ENCODE measurements around the gene CLMP. TPM values are rescaled to one million over a fixed set of nuclear protein-coding genes. Genes with fewer than 3 reads are reported as not detected.

Gene CLMP
- total RNA-seq, 1 experiment from 2014 or later, result 3.2 TPM

DNA sequence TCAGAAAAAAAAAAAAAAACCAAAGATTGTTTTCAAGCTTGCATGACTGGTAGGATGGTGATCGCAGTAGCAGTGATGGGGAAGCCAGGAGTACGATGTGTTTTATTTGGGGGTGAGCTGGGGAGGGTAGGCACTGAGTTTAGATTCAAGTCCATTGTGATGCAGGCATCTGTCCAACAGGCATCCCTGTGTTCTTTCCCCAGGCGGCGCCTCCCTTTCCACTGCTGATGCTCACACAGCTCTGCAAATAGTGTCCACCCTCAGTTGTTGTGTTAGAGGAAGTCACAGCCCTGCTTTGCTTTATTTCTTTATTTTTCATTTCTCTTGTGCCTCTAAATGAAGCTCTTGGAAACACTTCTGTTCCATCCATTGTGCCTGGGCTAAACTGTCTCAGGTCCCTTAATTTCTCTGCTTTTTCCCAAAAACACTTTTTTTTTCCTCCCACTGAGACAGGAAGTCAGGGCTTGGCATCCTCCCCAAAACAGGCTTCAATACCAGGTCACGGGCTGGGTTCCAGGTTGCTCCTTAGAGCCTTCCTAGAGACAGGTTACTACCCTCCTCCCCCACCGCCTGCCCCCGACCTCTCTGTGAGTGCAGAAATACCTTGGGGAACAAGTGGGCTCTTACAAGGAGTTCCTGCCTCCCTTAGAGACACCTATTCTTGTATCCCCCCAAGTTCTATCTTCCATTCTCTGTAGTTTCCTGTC, 94.5 kb downstream of the CLMP start:
- no peak for TF ChIP-seq EZH2 (IDR thresholded peaks at IDR 0.05)
- TF ChIP-seq RAD21 (IDR thresholded peaks at IDR 0.05; ENCODE audit: low read depth), result no peak
- no peak for TF ChIP-seq EGR1 (IDR thresholded peaks at IDR 0.05; ENCODE audit: low read depth)
- Histone ChIP-seq H3K79me2 (ENCODE audit: insufficient read depth, low read length) (no peaks in the 10 kb centered on the region), H3K36me3 (ENCODE audit: control insufficient read depth in 1 of 2, insufficient read depth in 2 of 2, low read length in 2 of 2) (no peaks in the 10 kb centered on the region), H3K9me3 (ENCODE audit: control insufficient read depth in 1 of 2, insufficient read depth in 1 of 2, low read depth in 1 of 2, low read length in 2 of 2) (no peaks in the 10 kb centered on the region), H4K20me1 (ENCODE audit: insufficient read depth) (no peaks in the 10 kb centered on the region), H3K4me3 (replicated peaks in 1 of 2; ENCODE audit: low read depth in 1 of 2, low read length in 2 of 2) (no peak overlapping the region), H2AFZ (ENCODE audit: low read depth, low read length, poor library complexity, severe bottlenecking) (no peak overlapping the region), H3K27me3 (ENCODE audit: insufficient read depth, low read length) (no peaks in the 10 kb centered on the region), H3K9me2 (ENCODE audit: insufficient read depth) (no peaks in the 10 kb centered on the region), H3K4me1 (ENCODE audit: control insufficient read depth in 1 of 2, insufficient read depth in 2 of 2, low read length in 2 of 2) (peaks cover 0 to 6% of the 10 kb centered on the region in 2 experiments; a peak in 3 of 4 replicates), H3K9ac (ENCODE audit: low read length) (no peak overlapping the region), H3K27ac (ENCODE audit: low read depth, low read length) (no peak overlapping the region), H3K4me2 (ENCODE audit: low read length) (no peak overlapping the region)
- RAD21 ChIA-PET (ENCODE audit: low non-redundant PET in 1 of 2, low total read pairs in 2 of 2, uncharacterized antibody in 2 of 2, unreplicated experiment in 2 of 2), result no interaction called here
- CTCF ChIA-PET, result interaction anchor here (0.7 to 4.5 kb wide), 3 partner anchors 10 to 146 kb away, joined by 3 to 69 read pairs (median 6); no protein-coding TSS in a partner anchor
- POLR2A ChIA-PET, result no interaction called here
- DNase-seq (ENCODE audit: low read depth, low spot score), result no peak
- intact Hi-C loops (cut with micrococcal nuclease), result no loop called here
- BruUV-seq (replicated peaks), result no TSS peak
- ATAC-seq, result no peak

DNA sequence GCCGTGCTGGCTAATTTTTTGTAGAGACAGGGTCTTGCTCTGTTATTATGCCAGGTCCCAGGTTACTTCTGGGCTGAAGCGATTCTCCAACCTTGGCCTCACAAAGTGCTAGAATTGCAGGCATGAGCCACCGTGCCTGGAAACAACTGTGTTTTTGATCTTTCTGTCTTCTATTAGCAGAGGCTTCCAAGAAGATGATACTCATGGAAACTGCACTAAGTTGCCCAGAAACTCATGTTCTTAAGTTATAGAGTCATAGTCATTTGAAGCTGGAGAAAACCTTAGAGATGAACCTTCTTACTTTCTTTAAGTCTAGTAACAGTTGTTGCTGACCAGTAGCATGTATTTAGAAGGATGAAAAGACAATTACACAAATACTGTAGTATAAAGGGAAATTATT, 96.1 kb downstream of the CLMP start:
- no peaks in the 10 kb centered on the region for H4K20me1 ChIP-seq (ENCODE audit: insufficient read depth)
- ChIA-PET CTCF (no interaction called here), POLR2A (no interaction called here), RAD21 (ENCODE audit: low non-redundant PET in 1 of 2, low total read pairs in 2 of 2, uncharacterized antibody in 2 of 2, unreplicated experiment in 2 of 2) (no interaction called here)
- no peaks in the 10 kb centered on the region for H3K27me3 ChIP-seq (ENCODE audit: insufficient read depth, low read length)
- H3K9me2 ChIP-seq (ENCODE audit: insufficient read depth), result no peaks in the 10 kb centered on the region
- intact Hi-C loops (cut with micrococcal nuclease), result no loop called here
- DNase-seq (ENCODE audit: low read depth, low spot score), result no peak
- H3K36me3 ChIP-seq (ENCODE audit: control insufficient read depth in 1 of 2, insufficient read depth in 2 of 2, low read length in 2 of 2), result no peaks in the 10 kb centered on the region
- no peaks in the 10 kb centered on the region for H3K79me2 ChIP-seq (ENCODE audit: insufficient read depth, low read length)
- no peaks in the 10 kb centered on the region for H3K9me3 ChIP-seq (ENCODE audit: control insufficient read depth in 1 of 2, insufficient read depth in 1 of 2, low read depth in 1 of 2, low read length in 2 of 2)
- H3K4me3 ChIP-seq (replicated peaks in 1 of 2; ENCODE audit: low read depth in 1 of 2, low read length in 2 of 2), result no peak overlapping the region
- H3K27ac ChIP-seq (ENCODE audit: low read depth, low read length), result no peak overlapping the region
- TF ChIP-seq EGR1 (IDR thresholded peaks at IDR 0.05; ENCODE audit: low read depth), result no peak
- TF ChIP-seq ZNF274 (IDR thresholded peaks at IDR 0.05; ENCODE audit: low read depth, low read length), result no peak
- no peak for TF ChIP-seq SP1 (IDR thresholded peaks at IDR 0.05; ENCODE audit: low read depth)
- no peak for TF ChIP-seq CBX3 (IDR thresholded peaks at IDR 0.05; ENCODE audit: low read depth)
- TF ChIP-seq ZFX (IDR thresholded peaks at IDR 0.05), result no peak
- TF ChIP-seq RAD21 (IDR thresholded peaks at IDR 0.05; ENCODE audit: low read depth), result no peak
- no peak for TF ChIP-seq EZH2 (IDR thresholded peaks at IDR 0.05)
- TF ChIP-seq, protein P1, sequence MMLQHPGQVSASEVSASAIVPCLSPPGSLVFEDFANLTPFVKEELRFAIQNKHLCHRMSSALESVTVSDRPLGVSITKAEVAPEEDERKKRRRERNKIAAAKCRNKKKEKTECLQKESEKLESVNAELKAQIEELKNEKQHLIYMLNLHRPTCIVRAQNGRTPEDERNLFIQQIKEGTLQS (IDR thresholded peaks at IDR 0.05), result no peak
- no peak for TF ChIP-seq POLR2AphosphoS5 (IDR thresholded peaks at IDR 0.05; ENCODE audit: low read depth, low read length)
- TF ChIP-seq TCF7L2 (IDR thresholded peaks at IDR 0.05; ENCODE audit: borderline replicate concordance, extremely low read depth, insufficient read depth, insufficient read length), result no peak
- ATAC-seq, result no peak
- H2AFZ ChIP-seq (ENCODE audit: low read depth, low read length, poor library complexity, severe bottlenecking), result no peak overlapping the region
- H3K4me2 ChIP-seq (ENCODE audit: low read length), result no peak overlapping the region
- BruUV-seq (replicated peaks), result no TSS peak
- H3K4me1 ChIP-seq (ENCODE audit: control insufficient read depth in 1 of 2, insufficient read depth in 2 of 2, low read length in 2 of 2), result peaks cover 0 to 6% of the 10 kb centered on the region in 2 experiments; a peak in 3 of 4 replicates
- H3K9ac ChIP-seq (ENCODE audit: low read length), result no peak overlapping the region

Data from HCT116 (cell line).